GM12801 (cell line): ENCODE data around the gene ALKBH7.

Source experiments
- TF ChIP-seq, protein P1 (sequence below): IDR thresholded peaks from one replicate; pipeline ENCODE4 v1.5.1; 2011; ENCODE audit warnings: control low read depth; ENCODE audit not compliant: insufficient read length; ENCODE audit errors: extremely low read depth

ALKBH7 gene

GRCh38 chr19:6402058-6402457, 29.5 kb downstream of the ALKBH7 start:
- TF ChIP-seq, protein P1, sequence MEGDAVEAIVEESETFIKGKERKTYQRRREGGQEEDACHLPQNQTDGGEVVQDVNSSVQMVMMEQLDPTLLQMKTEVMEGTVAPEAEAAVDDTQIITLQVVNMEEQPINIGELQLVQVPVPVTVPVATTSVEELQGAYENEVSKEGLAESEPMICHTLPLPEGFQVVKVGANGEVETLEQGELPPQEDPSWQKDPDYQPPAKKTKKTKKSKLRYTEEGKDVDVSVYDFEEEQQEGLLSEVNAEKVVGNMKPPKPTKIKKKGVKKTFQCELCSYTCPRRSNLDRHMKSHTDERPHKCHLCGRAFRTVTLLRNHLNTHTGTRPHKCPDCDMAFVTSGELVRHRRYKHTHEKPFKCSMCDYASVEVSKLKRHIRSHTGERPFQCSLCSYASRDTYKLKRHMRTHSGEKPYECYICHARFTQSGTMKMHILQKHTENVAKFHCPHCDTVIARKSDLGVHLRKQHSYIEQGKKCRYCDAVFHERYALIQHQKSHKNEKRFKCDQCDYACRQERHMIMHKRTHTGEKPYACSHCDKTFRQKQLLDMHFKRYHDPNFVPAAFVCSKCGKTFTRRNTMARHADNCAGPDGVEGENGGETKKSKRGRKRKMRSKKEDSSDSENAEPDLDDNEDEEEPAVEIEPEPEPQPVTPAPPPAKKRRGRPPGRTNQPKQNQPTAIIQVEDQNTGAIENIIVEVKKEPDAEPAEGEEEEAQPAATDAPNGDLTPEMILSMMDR, result no peak

DNA sequence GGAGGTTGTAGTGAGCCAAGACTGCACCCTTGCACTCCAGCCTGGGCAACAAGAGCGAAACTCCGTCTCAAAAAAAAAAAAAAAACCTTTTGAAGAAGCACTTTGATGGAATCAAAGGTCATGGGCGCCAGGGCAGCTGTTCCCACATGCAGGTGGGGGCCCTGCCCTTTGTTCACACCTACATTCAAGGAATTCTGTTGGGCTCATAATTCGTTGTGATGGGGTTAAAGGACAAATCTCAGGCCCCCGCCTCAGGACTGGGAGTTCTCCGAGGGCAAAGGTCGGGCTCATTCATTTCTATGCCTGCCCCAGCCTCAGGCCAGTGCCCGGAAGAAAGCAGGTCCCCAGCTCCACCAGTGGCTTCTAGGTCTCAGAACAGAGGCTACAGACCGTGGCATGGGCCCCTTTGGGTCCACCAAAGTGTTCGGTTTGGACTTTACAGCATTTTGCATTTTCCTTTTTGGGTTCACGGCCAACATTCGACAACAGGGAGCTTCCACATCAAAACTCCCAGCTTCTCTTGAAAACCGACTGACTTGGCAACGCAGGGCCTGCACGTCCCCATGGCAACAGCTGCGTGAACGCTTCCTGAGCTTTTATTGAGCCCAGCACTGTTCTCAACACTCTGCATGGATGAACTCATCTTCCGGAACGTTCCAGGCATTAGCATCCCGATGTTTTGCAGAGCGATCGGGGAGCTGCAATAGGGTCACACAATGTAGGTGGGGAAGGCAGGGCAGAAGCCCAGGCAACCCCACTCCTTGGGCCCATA, 30.4 kb downstream of the ALKBH7 start:
- TF ChIP-seq, protein P1, result no peak

DNA sequence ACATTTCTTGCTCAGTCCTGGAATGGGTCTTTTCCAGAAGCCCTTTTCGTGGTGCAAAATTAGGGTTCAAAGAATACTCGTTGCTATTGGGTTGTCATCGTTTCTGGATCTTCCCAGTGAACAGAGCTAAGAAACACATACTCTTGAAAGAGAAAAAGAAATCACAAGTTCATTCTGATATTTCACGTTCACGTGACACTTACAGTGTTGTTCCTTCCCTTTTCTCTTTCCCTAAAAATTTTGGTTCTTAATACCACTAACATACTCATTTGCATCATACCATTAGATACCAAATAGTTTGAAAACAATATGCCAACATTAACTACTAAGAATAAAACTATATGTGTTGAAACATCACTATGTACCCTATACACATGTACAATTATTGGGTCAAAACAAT, 33.8 kb downstream of the ALKBH7 start:
- TF ChIP-seq, protein P1, result no peak

- TF ChIP-seq, protein P1, result no peak
Observed at GRCh38 chr19:6409346-6409745, 36.8 kb downstream of the ALKBH7 start.

DNA sequence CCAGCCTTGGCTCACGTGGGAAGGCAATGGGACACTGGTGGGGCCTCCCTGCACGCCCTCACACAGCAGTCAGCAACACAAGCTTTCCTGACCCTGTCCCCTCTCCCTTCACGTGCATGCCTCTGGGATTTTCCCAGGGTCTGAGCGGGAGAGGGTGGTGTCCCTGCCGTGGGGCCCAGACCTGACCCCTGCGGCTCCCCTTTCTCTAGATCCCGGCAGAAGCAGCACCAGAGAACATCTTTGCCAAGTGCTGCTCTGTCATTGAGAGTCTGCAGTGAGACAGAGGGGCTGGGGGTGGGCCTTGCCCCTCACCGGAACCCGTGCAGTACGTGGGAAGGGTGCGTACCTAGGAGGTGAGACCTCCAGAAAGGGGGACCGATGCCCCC, 39.5 kb downstream of the ALKBH7 start:
- TF ChIP-seq, protein P1, result no peak

DNA sequence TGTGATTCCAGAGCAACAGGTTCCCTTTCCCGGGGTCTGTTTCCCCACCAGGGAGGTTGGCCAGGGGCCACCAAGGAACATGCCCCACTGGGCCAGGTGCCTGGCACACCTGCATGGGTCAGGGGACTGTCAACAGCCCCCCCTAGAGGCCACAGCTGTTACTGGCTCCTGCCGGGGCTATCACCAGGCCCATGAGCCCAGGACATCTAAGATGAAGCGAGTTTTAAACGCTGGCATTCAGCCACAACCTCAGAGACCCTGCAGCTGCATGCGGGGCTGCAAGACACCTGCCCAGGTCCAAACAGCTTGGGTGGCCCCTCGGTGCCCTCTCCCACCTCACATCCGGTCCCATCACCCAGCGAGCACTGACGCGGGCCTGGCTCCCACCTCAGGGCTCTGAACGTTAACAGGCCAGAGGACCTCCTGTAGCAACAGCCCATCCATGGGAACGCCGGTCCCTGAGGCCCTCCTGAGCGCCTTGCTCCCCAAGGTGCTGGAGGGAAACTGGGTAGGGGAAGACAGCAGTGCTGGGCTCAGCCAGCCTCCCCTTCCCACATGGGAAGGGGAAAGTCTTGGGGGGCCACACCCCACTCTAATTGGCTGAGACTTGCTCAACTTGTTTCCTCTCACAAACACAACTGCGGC, 40.0 kb downstream of the ALKBH7 start:
- TF ChIP-seq, protein P1, result no peak

GRCh38 chr19:6413291-6413690, 40.7 kb downstream of the ALKBH7 start:
- TF ChIP-seq, protein P1, result no peak
